RPMI8226 (cell line): Measurements from ENCODE around the gene EIF6.

Source experiments
- DNase-seq: peaks from one replicate; pipeline ENCODE4 v3.0.0-alpha.2; 2015

The EIF6 gene

GRCh38 chr20:35312318-35312717 is 27.7 kb upstream of the EIF6 start:
- DNase-seq, result no peak

DNA sequence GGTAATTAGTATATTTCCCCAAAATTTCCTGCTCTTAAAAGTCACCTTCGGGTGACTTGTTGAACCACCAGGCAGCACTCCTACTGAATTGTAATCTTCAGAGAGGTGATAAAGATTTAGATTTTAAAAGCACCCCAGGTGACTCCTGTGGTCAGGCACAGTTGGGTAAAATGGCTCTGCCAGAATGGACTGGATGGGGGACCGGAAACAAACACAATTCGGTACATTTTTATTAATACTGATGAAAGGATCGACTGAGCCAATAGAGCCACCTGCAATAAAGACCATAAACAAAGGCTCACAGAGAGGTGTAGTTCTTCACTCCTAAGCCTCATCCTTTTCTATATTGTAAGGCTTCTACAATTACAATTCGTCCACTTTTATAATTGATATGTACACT is 27.2 kb upstream of the EIF6 start:
- DNase-seq, result no peak

- DNase-seq, result no peak
These were observed 26.8 kb upstream of the EIF6 start for GRCh38 chr20:35311409-35311808.

GRCh38 chr20:35307666-35308653 is 23.4 kb upstream of the EIF6 start:
- no peak for DNase-seq

DNA sequence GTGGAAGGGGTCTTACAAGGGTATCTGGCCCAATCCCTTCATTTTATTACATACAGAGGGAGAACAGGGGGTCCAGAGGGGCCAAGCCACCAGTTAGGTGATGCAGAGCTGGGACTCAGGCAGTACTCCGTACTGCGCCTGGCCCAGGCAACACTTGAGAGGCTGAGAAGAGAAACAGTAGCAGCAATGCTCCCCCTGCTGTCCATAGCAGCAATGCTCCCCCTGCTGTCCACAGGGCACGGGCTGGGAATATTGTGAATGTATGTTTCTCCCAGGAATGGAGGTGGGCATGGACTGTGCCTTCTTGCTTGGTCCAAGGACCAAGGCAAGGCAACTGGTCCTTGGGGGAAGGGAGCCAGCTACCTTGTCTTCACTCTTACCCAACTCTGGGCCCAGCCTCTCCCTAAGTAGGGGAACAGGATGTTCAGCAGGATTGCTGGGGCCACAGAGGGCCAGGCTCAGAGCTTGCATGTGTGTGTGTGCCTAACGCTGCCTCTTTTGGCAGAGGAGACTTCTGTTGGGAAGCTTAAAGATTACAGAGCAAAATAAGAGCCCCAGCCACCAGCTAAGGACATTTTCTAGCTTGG is 22.5 kb upstream of the EIF6 start:
- DNase-seq, result peak; percentile 50

DNA sequence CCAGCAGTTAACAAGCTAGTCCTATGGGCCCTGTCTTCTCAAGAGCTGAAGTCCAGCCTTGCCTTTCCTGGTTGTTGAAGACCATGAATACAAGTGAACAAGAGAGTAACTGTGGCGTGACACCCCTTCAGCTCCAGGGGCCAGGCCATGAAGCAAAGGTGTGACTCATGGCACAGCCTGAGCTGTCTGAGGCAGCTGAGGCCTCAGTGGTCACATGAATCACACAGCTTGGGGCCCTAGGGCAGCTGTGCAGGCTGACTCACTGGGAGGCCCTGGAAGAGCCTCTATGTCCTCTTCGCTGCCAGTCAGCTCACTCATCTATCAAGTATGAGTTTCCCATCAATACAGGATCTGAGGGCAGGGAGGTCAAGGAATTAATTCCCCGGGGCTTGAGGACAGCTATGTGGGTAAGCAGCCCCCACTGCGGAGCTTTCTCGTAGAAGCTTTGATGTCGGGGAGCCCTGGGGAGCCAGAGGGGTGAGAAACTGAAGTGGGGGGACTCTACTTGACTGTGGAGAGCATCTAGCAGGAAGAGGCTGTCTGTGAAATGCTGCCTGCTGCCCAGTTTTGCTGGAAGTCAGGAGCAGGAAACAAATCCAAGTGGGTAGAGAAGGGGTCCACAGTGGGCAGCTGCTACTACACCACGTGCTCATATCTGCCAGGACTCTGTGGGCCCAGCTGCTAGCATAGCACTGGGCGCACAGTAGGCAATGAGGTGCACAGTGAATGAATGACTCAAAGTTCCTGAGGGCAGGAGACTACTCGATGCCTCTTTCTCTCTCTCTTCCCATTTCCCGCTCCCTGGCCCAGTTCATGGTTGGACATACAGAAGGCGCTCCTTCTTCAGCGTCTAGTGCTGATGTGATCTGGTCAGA is 21.3 kb upstream of the EIF6 start:
- DNase-seq, result no peak

DNA sequence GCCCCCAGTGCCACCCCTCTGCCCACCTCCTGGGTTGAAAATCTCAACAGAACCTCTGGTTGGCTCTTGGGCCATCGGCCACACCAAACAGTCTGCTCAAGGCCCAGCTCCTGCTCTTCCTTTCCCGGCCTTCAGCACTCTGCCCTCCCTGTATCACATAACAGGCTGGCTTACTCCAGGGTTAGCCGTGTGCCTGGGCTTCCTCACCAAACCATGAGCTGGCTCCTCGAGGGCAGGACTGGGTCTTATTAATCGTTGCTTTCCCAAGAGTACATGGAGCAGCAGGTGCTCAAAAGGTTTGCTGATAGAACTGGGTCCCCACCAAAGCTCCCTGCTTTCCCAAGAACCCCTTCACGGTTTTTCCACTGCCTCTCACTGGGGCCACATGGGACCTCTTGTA is 20.4 kb upstream of the EIF6 start:
- DNase-seq, result no peak

DNA sequence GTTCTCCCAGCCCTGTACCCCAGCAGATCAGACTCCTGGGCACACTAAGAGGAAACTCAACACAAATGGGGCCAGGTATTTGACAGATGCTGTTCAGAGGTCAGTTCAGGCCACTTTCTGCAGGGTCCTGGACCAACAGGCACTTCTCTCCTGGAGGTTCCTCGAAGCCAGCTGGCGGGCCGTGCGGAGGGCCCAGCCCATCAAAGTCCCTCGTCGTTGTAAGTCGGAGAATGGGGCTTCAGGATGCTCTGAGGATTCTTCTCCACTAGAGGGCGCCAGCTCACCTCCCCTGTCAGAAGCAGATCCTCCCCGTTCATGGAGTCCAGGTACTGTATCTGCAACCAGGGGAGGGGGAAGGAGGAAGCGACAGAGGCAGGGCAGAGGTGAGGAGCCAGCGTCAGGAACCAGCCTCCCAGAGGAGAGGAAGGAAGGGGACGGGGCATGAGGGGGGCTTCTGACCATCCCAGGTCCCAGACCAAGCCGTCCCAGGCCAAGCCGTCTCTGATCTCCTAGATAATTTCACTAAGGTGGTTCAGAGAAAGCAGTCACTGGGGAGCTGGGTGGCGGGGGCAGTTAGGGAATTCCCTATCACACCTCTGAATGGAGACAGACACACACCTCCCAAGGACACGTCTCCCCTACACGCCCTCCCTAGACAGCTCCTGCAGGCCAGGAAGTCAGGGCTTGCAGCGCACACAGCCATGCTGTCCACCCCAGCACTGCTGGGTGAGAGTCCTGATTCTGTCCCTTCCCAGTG is 19.3 kb upstream of the EIF6 start:
- DNase-seq, result peak; percentile 86

DNA sequence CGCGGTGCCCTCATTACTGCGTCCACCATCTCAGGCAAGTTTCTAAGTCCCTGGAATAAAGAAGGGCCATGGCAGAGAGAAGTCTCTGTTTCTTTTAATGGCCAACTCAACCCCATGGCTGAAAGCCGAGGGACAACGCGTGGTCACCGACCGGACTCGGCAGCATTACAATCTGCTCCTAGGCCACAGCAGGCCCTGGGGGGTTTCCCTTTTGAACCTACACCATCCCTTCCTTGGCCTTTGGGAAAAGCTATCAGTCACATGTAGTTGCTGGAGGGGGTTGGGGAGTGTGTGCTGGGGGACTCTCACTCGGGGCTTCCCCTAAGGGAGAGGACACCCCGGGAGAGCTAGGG is 18.8 kb upstream of the EIF6 start:
- DNase-seq, result no peak

- DNase-seq, result no peak
These were observed 18.1 kb upstream of the EIF6 start for GRCh38 chr20:35302421-35303335.

GRCh38 chr20:35301426-35301825 is 16.9 kb upstream of the EIF6 start:
- DNase-seq, result no peak

GRCh38 chr20:35300469-35301262 is 16.1 kb upstream of the EIF6 start:
- no peak for DNase-seq

DNA sequence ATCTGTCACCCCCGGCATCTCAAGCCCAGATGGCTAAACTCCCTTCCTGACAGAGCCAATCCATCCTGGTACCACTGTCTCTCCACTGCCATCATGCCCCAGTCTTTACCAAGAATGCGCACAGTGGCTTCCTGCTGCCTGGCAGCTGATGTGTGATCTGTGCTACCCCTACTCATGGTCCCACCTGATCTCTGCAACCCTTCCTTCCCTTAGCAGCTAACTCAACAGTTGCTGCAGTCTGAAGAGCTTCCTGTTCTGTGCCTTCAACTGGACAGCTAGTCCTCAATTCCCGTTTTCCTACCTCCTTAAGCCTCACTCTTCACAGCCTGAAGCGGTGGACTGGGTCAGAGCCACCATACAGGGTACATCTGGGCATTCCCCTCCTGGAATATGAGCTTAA is 15.2 kb upstream of the EIF6 start:
- no peak for DNase-seq

GRCh38 chr20:35298264-35298663 is 13.7 kb upstream of the EIF6 start:
- no peak for DNase-seq

GRCh38 chr20:35297740-35298139 is 13.2 kb upstream of the EIF6 start:
- DNase-seq, result no peak

GRCh38 chr20:35297155-35297554 is 12.6 kb upstream of the EIF6 start:
- no peak for DNase-seq

- no peak for DNase-seq
These were observed 11.6 kb upstream of the EIF6 start for GRCh38 chr20:35296101-35296554.

DNA sequence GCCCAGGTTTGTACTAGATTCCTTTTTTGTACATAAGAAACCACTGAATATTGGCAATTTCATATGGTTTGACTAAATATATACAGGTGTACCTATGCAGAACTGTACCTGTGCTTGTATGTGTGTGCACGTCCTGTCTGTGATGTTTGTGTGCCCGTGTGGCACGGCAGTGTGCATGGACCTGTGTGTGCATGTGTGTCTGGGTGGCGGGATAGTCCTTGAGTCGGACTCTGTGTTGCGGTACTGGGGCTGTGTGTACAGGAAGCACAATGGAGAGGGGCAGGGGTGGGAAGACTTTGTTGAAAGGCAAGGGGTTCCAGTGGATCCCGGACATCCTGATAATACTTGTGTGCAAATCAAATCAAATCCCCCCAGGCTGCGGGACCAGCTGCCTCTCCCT is 11.1 kb upstream of the EIF6 start:
- no peak for DNase-seq

- DNase-seq, result no peak
These were observed 10.5 kb upstream of the EIF6 start for GRCh38 chr20:35295058-35295457.

- DNase-seq, result no peak
These were observed 9.7 kb upstream of the EIF6 start for GRCh38 chr20:35294293-35294685.
